Measurements from ENCODE around the gene KCTD19.

DNA sequence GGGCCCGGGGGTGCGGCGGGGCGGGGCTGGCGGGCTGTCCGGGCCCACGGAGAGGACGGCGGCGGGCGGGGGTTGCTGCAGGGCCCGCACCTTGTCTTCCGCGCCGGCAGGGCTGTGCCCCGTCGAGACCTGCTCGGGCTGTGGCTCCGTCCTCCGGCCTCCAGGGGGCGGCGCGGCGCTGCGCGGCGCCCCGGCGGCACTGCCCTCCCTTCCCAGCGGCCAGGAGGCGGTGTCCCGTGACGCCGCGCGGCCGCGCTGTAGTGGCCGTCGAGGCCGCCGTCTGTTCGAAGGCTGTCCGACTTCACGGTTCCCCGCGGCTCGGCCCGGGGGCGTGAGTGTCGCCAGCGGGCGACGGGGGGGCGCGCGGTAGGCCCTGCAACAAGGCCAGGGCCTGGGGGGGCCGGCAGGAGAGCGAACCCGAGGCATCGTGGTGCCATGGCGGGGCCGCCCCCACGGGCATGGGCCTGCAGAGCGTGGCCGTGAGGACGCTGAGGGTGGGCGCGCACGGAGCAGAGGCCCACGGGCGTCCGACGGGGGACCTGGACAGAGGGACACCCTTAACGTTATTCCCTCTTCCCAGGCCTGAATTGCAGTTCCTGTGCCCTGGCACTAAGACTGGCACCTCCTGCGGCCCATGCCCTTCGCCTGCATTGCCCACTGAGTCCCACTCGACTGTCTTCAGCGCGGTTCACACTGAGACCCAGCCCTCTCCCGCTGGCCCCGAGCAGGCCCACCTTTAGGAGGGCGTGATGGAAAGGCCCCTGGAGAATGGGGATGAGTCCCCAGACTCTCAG is 47.0 kb downstream of the KCTD19 start, which contains the start of gene PLEKHG4:
- TF ChIP-seq GATA3 (IDR thresholded peaks at IDR 0.05; ENCODE audit: low read depth, low read length) = no peak
- no peak for TF ChIP-seq GATA2 (IDR thresholded peaks at IDR 0.05; ENCODE audit: low read depth, low read length)

Data from SH-SY5Y (cell line).